Measurements from ENCODE around the gene CDC25B.
A peak's percentile ranks its signal among the peaks of the same experiment; 100 is the strongest.

The CDC25B gene

DNA sequence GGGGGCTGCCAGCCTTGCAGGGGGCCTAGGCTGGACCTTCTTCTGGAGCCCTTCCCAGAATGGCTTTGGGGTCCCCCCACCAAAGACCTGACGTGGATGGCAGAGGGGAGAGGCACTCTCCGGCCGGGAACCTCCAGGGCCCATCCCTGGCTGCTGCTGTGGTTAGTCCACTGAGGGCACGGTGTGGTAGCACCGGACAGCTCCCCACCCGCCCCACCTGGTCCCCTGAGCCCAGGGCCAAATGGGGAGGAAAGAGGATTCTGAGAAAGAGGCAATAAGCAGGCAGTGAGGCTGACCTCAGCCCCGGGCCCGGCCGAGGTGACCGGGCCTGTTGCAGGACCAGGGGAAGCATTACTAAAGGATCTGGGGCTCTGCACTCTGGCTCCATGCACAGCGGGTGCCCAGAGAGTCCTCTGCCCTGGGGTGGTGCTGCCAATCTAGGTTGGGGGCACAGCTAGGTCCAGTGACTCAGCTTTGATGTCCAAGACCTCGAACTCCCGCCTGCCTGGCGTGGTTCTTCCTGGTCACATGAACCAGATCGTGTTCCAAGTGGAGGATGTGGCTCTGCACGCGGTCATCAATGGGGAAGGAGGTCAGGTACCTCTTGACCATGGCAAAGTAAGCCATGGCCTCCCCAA is 11.8 kb upstream of the CDC25B start (continued):
- TF ChIP-seq, protein P1, sequence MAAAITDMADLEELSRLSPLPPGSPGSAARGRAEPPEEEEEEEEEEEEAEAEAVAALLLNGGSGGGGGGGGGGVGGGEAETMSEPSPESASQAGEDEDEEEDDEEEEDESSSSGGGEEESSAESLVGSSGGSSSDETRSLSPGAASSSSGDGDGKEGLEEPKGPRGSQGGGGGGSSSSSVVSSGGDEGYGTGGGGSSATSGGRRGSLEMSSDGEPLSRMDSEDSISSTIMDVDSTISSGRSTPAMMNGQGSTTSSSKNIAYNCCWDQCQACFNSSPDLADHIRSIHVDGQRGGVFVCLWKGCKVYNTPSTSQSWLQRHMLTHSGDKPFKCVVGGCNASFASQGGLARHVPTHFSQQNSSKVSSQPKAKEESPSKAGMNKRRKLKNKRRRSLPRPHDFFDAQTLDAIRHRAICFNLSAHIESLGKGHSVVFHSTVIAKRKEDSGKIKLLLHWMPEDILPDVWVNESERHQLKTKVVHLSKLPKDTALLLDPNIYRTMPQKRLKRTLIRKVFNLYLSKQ (tag by site-specific recombination; IDR thresholded peaks at IDR 0.05; ENCODE audit: borderline replicate concordance): no peak
- TF ChIP-seq, protein P2, sequence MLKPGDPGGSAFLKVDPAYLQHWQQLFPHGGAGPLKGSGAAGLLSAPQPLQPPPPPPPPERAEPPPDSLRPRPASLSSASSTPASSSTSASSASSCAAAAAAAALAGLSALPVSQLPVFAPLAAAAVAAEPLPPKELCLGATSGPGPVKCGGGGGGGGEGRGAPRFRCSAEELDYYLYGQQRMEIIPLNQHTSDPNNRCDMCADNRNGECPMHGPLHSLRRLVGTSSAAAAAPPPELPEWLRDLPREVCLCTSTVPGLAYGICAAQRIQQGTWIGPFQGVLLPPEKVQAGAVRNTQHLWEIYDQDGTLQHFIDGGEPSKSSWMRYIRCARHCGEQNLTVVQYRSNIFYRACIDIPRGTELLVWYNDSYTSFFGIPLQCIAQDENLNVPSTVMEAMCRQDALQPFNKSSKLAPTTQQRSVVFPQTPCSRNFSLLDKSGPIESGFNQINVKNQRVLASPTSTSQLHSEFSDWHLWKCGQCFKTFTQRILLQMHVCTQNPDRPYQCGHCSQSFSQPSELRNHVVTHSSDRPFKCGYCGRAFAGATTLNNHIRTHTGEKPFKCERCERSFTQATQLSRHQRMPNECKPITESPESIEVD (tag by site-specific recombination; IDR thresholded peaks at IDR 0.05): no peak
- TF ChIP-seq, protein P3, sequence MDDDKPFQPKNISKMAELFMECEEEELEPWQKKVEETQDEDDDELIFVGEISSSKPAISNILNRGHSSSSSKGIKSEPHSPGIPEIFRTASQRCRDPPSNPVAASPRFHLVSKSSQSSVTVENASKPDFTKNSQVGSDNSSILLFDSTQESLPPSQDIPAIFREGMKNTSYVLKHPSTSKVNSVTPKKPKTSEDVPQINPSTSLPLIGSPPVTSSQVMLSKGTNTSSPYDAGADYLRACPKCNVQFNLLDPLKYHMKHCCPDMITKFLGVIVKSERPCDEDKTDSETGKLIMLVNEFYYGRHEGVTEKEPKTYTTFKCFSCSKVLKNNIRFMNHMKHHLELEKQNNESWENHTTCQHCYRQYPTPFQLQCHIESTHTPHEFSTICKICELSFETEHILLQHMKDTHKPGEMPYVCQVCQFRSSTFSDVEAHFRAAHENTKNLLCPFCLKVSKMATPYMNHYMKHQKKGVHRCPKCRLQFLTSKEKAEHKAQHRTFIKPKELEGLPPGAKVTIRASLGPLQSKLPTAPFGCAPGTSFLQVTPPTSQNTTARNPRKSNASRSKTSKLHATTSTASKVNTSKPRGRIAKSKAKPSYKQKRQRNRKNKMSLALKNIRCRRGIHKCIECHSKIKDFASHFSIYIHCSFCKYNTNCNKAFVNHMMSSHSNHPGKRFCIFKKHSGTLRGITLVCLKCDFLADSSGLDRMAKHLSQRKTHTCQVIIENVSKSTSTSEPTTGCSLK (tag by site-specific recombination; IDR thresholded peaks at IDR 0.05): no peak
- TF ChIP-seq ZNF621 (tag by site-specific recombination; IDR thresholded peaks at IDR 0.05) (no peak), ZNF600 (tag by site-specific recombination; IDR thresholded peaks at IDR 0.05) (peak; percentile 58; the same call in 1 of the 2 replicates), MZF1 (tag by site-specific recombination; IDR thresholded peaks at IDR 0.05; ENCODE audit: borderline replicate concordance) (no peak), ZNF549 (tag by site-specific recombination; IDR thresholded peaks at IDR 0.05) (no peak), ZNF175 (tag by site-specific recombination; IDR thresholded peaks at IDR 0.05) (no peak), GLIS2 (tag by site-specific recombination; IDR thresholded peaks at IDR 0.05) (peak; percentile 37; the same call in 1 of the 2 replicates), ZSCAN16 (tag by site-specific recombination; IDR thresholded peaks at IDR 0.05) (no peak), FEZF1 (tag by site-specific recombination; IDR thresholded peaks at IDR 0.05) (no peak), ZNF426 (tag by site-specific recombination; IDR thresholded peaks at IDR 0.05) (no peak), ZNF768 (tag by site-specific recombination; IDR thresholded peaks at IDR 0.05) (no peak), OSR2 (tag by site-specific recombination; IDR thresholded peaks at IDR 0.05) (no peak)
- TF ChIP-seq, protein P4, sequence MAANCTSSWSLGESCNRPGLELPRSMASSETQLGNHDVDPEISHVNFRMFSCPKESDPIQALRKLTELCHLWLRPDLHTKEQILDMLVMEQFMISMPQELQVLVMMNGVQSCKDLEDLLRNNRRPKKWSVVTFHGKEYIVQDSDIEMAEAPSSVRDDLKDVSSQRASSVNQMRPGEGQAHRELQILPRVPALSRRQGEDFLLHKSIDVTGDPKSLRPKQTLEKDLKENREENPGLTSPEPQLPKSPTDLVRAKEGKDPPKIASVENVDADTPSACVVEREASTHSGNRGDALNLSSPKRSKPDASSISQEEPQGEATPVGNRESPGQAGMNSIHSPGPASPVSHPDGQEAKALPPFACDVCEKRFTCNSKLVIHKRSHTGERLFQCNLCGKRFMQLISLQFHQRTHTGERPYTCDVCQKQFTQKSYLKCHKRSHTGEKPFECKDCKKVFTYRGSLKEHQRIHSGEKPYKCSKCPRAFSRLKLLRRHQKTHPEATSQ (tag by site-specific recombination; IDR thresholded peaks at IDR 0.05): no peak
- TF ChIP-seq, protein P5, sequence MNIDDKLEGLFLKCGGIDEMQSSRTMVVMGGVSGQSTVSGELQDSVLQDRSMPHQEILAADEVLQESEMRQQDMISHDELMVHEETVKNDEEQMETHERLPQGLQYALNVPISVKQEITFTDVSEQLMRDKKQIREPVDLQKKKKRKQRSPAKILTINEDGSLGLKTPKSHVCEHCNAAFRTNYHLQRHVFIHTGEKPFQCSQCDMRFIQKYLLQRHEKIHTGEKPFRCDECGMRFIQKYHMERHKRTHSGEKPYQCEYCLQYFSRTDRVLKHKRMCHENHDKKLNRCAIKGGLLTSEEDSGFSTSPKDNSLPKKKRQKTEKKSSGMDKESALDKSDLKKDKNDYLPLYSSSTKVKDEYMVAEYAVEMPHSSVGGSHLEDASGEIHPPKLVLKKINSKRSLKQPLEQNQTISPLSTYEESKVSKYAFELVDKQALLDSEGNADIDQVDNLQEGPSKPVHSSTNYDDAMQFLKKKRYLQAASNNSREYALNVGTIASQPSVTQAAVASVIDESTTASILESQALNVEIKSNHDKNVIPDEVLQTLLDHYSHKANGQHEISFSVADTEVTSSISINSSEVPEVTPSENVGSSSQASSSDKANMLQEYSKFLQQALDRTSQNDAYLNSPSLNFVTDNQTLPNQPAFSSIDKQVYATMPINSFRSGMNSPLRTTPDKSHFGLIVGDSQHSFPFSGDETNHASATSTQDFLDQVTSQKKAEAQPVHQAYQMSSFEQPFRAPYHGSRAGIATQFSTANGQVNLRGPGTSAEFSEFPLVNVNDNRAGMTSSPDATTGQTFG (tag by site-specific recombination; IDR thresholded peaks at IDR 0.05; ENCODE audit: borderline replicate concordance): no peak

DNA sequence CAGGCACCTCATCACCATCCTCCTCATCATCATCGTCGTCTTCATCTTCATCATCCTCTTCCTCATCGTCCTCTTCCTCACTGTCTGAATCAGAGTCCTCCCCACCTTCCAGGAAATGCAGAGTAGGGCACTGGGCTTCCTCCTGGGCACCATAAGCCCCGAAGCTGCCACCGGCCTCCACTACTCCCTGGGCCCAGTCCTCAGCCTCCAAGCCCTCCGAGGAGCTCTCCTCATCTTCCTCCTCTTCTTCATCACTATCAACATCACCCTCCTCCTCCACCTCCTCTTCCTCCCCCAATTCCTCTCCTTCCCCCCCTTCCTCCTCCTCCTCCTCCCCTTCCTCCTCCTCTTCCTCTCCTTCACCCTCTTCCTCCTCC is 11.3 kb upstream of the CDC25B start:
- no peak overlapping the region for H3K4me3 ChIP-seq (ENCODE audit: low read depth, low read length)
- ChIA-PET CTCF (interaction anchor here (1.0 to 10.3 kb wide), 4 partner anchors 11 to 108 kb away, joined by 3 to 142 read pairs (median 4); partner anchors contain the start of gene AP5S1), POLR2A (interaction anchor here (3.9 kb wide), 1 partner anchor 35 kb away, joined by 30 read pairs; the partner anchor contains the start of gene AP5S1)
- no peaks in the 10 kb centered on the region for H3K9me3 ChIP-seq (ENCODE audit: control insufficient read depth, insufficient read depth, low read depth, low read length)
- H3K4me1 ChIP-seq (ENCODE audit: control insufficient read depth, insufficient read depth, low read length): peaks cover 17% of the 10 kb centered on the region; the same call in 1 of the 2 replicates
- peaks cover 0 to 21% of the 10 kb centered on the region in 2 experiments; a peak in 2 of 3 replicates for H3K36me3 ChIP-seq (ENCODE audit: control insufficient read depth in 2 of 2, insufficient read depth in 1 of 2, low read length in 2 of 2)
- no peak overlapping the region for H3K27ac ChIP-seq (ENCODE audit: extremely low read depth, low read depth, low read length)
- TF ChIP-seq YY1 (tag by site-specific recombination; IDR thresholded peaks at IDR 0.05): no peak
- 0 out of 2 replicates have a peak, but pooled peaks have one; percentile 21 for TF ChIP-seq ZEB2 (tag by site-specific recombination; IDR thresholded peaks at IDR 0.05)
- no peak for TF ChIP-seq ZNF571 (tag by site-specific recombination; IDR thresholded peaks at IDR 0.05)
- TF ChIP-seq, protein P6, sequence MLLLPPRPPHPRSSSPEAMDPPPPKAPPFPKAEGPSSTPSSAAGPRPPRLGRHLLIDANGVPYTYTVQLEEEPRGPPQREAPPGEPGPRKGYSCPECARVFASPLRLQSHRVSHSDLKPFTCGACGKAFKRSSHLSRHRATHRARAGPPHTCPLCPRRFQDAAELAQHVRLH (tag by site-specific recombination; IDR thresholded peaks at IDR 0.05): no peak
- TF ChIP-seq, protein P7, sequence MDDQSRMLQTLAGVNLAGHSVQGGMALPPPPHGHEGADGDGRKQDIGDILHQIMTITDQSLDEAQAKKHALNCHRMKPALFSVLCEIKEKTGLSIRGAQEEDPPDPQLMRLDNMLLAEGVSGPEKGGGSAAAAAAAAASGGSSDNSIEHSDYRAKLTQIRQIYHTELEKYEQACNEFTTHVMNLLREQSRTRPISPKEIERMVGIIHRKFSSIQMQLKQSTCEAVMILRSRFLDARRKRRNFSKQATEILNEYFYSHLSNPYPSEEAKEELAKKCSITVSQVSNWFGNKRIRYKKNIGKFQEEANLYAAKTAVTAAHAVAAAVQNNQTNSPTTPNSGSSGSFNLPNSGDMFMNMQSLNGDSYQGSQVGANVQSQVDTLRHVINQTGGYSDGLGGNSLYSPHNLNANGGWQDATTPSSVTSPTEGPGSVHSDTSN (CRISPR knock-in tag; IDR thresholded peaks at IDR 0.05): no peak
- no peak for TF ChIP-seq ZNF23 (tag by site-specific recombination; IDR thresholded peaks at IDR 0.05; ENCODE audit: borderline replicate concordance)
- TF ChIP-seq, protein P8, sequence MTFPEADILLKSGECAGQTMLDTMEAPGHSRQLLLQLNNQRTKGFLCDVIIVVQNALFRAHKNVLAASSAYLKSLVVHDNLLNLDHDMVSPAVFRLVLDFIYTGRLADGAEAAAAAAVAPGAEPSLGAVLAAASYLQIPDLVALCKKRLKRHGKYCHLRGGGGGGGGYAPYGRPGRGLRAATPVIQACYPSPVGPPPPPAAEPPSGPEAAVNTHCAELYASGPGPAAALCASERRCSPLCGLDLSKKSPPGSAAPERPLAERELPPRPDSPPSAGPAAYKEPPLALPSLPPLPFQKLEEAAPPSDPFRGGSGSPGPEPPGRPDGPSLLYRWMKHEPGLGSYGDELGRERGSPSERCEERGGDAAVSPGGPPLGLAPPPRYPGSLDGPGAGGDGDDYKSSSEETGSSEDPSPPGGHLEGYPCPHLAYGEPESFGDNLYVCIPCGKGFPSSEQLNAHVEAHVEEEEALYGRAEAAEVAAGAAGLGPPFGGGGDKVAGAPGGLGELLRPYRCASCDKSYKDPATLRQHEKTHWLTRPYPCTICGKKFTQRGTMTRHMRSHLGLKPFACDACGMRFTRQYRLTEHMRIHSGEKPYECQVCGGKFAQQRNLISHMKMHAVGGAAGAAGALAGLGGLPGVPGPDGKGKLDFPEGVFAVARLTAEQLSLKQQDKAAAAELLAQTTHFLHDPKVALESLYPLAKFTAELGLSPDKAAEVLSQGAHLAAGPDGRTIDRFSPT (tag by site-specific recombination; IDR thresholded peaks at IDR 0.05): no peak; the same call in none of the 2 replicates

Data from HEK293 (cell line).